NK-92 (cell line): ENCODE results near the gene FCHSD2.
"Not testable (repeated sequence)": the region's sequence is repeated elsewhere in the genome, so short reads cannot be mapped to it uniquely, and the experiment has no call there.

Source experiments
- DNase-seq: peaks from one replicate; lab custom pipeline; 2025; ENCODE audit not compliant: unreplicated experiment; lab: John Stamatoyannopoulos, UW

Gene FCHSD2

DNA sequence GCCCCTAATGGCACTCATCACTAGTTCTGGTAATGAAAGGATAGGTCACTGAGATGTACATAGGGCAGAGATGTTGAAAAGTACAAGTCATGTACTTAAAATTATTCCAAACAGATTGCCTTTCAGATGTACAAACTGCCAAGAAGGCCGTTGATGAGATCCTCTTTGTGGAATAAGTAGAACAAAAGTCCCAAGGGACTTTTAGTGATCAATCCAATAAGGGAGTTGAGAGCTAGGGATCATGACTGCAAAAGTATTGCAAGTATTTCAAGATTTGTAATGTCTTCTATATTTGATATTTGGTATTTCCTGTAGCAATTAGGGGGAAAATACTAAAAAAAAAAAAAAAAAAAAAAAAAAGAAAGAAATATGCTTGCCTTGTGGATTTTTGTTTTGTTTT, 245.7 kb downstream of the FCHSD2 start:
- no peak for DNase-seq

DNA sequence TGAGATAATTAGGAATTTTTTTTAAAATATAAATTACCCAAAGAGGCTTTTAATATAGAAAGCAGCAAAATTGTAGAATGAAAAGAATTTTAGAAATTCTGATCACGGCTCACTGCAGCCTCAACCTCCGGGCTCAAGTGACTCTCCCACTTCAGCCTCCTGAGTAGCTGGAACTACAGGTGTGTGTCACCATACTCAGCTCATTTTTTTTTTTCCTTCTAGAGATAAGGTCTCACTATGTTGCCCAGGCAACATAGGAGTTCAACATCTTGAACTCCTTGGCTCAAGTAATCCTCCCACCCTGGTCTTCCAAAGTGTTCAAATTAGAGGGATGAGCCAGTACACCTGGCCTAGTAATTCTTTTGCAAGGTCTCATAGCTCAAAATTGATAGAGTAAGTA, 251.2 kb downstream of the FCHSD2 start:
- DNase-seq, result no peak

DNA sequence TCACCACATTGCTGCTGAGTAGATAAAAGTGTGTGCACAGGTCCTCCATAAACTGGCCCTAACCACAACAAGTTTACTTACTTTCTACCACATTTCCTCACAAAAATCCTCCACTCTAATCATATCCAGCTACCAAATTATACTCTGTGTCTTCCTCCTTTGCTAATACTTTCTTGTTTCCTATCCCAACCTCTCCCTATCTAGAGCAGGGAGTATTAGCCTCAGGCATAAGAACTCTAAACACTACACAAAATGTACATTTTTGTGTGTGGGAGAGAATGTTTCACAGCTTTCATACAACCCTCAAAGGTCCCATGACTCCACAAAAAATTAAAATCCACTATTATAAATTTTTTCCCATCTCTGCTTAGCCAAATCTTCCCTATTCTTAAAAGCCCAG, 255.5 kb downstream of the FCHSD2 start:
- no peak for DNase-seq

DNA sequence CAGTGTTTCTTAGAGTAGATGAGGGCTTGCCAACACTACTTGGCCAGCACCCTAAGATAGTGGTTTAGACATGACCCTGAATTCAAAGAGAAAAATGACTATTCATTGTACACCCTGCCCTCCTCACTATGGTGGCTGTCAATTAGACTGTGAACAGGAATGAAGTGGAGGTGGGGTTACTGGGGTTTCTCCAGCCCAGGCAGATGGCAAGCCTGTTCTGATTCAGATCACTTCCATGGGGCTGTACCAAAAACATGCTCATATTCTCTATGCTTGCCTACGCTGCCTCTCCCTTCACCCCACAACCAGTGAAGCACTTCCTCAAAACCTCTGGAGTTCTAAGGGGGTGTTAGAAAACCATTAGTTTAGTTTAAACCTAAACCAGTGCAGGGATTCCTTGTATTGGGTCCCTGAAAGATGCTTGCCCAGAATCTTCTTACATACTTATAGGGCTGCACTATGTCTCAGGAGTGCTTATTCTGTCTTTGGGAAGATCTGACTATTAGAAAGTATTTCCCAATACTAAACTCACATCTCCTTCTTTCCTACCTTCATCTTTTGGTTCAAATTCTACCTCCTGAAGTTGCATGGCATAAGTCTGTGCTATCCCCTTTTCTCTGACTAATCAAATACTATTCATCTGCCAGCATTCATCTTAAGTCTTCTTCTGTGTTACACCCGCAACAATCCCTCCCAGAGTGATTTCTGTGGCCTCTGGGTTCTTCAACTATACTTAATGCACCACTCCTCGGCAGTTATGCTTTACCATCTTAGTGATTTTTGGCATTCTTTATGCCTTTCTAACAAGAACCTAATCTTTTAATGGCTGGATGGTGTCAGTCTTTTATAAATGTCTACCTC, 256.1 kb downstream of the FCHSD2 start:
- DNase-seq, result no peak

DNA sequence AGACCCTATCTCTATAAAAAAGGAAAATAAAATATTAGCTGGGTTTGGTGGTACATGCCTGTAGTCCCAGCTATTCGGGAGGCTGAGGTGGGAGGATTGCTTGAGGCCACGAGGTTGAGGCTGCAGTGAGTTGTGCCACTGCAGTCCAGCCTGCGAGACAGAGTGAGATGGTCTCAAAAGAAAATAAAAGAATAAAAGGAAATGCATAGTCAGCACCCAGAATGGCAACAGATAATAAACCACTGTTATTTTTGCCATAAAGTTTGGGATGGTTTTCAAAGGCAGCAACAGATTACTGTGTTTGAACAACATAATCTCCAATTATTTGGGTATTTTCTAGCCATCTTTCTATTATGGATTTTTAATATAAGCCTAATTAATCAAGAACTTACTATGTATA, 266.0 kb downstream of the FCHSD2 start:
- DNase-seq, result no peak

DNA sequence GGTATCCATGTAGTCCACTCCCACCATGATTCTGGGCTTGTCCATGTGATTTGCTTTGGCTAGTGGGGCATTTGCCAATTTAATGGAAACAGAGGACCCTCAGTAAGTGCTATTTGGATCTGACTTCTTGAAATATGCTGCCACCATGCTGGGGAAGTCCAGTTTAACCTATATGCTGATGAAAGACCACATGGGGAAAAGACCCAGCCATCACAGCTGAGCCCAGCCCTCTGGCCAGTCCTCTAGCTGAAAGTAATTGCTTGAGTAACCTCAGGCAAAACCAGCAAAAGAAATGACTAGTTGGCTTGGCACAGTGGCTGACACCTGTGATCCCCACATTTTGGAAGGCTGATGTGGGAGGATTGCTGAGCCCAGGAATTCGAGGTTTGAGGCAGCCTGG, 266.4 kb downstream of the FCHSD2 start:
- no peak for DNase-seq

DNA sequence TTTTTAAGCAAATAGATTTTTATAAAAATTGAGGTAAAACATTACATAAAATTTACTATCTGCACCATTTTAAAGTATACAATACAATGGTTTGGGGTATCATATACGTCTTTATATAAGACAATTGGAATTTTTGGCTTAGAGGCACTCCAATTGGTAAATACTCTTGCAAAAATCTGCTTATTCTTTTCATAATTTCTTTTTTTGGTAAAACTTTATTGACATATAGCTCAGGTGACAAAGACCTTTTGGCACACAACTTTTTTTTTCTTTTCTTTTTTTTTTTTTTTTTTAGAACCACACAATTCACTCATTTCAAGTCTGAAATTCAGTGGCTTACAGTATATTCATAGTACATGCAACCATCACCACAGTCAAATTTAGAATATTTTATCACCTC, 270.1 kb downstream of the FCHSD2 start:
- DNase-seq, result no peak

DNA sequence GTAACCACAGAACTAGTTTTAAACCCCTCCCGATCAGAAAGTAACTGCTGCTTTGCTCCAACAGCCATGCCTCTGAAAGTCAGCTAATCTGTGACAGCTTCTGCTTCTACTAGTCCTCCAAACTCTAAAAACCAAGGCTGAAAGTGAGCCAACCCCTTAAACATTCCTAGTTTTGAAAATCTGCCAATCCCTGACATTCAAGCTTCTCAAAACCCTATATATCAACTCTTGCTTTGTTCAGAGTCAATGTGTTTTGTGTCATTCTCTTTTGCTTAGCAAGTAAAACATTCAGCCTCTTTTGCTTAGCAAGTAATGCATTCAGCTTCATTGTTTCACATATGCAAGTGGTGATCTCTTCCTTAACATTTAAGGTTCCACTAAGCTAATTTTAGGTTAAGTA, 271.0 kb downstream of the FCHSD2 start:
- no peak for DNase-seq

DNA sequence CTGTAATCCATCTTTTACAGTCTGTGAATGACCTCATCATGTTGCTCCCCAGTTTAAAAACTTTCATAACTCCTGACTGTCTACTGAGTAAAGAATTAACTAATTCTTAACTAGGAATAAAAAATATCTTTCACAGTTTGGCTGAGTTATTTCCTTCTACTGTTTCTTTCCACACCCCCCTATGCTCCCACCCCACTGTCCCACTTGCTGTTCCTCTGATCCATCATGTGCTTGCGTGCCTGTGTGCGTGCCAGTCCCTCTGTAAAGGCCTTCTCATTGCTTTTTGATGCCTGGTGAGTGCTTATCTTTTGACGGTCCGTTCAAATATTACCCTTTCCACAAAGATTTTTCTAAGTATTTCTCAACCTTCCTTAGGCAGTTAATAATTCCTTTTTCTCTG, 272.3 kb downstream of the FCHSD2 start:
- DNase-seq, result no peak

DNA sequence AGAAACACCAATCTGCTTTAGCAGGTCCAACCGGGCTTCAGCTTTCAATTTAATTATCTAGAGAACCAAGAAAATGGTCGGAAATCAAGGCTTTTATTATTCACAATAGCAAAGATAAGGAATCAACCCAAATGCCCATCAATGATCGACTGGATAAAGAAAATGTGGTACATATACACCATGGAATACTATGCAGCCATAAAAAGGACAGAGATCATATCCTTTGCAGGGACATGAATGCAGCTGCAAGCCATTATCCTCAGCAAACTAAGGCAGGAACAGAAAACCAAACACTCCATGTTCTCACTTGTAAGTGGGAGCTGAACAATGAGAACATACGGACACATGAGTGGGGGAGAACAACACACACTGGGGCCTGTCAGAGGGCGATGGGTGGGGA, 274.1 kb downstream of the FCHSD2 start:
- no peak for DNase-seq

DNA sequence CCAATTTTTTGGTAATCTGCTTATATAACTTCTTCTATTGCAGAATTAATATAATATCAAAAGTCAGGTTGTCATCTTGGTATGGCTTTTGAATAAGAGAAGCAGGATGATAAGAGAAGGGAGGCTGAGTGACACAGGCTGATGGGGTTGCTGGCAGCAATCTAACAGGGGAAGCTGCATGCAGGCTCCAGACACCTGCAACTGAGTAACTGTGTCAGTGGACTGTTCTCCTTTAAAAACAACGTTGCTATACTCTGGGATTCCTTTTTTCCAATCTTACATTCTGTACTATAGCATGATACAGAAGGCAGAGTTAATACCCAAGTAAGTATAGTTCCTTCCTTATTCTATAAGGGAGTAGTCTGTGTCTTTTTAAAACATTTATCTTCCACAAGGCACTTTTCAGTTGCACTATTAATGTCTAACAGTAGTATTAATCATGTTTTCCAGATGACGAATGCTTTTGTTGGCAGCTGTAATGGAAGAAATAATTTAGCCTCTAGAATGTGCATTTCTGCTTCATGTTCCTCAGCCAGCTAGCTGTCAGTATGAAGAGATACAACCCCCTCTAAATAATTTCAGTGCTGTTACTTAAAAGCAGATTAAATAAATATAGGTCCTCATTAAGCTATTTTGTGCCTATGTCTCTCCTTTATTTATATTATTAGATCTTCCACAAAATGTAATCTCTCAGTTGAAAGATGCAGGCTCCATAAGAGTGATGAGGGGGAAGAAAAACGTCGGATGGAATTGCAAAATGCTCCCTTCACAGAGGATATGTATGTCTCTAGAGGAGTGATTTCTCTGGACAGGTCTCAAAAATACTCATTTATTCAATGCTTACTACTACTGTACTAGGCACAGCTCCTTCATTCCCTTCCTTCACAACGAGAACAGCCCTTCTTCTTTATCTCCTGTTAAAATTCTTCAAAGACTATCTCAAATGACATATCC, 277.1 kb downstream of the FCHSD2 start:
- no peak for DNase-seq

DNA sequence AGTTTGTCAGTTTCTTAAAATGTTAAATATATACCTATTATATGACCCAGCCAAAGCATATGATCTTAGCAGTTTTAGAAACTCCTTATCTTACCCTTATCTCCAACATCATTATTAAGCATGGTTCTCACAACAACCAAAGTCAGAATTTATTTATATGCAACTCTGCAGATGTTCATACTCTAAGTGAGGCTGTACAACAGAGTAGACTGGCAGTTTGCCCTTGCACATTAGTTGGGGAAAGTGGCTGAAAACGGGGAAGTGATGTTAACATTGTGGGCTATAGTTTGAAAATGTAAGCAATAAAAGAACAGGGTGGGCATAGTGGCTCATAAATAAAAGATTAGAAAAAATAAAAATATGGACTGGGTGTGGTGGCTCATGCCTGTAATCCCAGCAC, 278.2 kb downstream of the FCHSD2 start:
- no peak for DNase-seq

DNA sequence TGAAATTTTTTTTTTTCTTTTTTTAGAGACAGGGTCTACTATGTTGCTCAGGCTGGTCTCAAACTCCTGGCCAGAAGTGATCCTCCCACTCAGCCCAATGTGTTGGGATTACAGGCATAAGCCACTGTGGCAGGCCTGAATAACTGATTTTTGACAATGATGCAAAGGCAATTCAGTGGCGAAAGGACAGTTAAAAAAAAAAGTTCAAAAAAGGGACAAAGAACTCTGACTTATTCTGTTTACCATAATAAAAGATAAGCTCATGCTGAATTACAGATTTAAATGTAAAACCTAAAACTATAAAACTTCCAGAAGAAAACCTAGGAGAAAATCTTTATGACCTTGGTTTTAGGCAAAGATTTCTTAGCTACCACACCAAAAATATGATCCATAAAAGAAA, 279.0 kb downstream of the FCHSD2 start:
- no peak for DNase-seq

DNA sequence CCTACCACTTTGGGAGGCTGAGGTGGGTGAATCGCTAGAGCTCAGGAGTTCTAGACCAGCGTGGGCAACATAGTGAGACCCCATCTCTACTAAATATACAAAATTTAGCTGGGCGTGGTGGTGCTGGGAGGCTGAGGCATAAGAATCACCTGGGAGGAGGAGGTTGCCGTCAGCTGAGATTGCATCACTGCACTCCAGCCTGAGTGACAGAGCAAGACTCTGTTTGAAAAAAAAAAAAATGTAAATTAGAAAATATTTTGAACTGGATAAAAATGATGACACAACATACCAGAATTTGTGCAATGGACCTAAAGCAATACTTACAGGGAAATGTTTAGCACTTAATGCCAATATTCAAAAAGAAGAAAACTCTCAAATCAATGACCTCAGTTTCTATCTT, 281.5 kb downstream of the FCHSD2 start:
- DNase-seq, result no peak

DNA sequence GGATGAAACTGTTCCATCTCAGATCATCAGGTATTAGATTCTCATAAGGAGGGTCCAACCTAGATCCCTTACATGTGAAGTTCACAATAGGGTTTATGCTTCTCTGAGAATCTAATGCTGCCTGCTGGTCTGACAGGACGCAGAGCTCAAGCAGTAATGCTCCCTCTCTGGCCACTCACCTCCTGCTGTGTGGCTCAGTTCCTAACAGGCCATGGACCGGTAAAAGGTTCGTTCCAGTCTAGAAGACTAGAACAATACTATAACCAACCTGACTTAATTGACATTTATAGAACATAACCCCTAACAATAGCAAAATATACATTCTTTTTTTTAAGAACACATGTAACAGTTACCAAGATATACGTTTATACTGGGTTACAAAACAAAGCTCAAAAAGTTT, 282.1 kb downstream of the FCHSD2 start:
- DNase-seq, result no peak

DNA sequence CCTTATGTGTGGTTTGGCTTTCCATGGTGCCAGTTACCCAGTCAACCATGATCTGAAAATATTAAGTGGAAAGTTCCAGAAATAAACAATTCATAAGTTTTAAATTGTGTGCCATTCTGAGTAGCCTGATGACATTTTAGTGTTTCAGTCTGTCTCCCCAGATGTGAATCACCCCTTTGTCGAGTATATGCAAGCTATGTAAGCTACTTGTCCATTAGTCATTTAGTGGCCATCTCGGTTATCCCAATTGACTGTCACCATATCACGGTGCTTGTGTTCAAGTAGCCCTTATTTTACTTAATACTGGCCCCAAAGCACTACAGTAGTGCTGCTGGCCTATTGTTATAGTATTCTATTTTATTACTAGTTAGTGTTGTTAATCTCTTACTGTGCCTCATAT, 283.0 kb downstream of the FCHSD2 start:
- no peak for DNase-seq

DNA sequence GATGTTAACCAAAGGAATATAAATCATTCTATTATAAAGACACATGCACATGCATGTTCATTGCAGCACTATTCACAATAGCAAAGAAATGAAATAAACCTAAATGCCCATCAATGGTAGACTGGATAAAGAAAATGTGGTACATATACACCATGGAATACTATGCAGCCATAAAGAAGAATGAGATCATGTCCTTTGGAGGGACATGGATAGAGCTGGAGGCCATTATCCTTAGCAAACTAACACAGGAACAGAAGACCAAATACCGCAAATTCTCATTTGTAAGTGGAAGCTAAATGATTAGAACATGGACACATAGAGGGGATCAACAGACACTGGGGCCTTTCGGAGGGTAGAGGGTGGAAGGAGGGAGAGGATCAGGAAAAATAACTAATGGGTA, 283.9 kb downstream of the FCHSD2 start:
- DNase-seq, result not testable (repeated sequence)

DNA sequence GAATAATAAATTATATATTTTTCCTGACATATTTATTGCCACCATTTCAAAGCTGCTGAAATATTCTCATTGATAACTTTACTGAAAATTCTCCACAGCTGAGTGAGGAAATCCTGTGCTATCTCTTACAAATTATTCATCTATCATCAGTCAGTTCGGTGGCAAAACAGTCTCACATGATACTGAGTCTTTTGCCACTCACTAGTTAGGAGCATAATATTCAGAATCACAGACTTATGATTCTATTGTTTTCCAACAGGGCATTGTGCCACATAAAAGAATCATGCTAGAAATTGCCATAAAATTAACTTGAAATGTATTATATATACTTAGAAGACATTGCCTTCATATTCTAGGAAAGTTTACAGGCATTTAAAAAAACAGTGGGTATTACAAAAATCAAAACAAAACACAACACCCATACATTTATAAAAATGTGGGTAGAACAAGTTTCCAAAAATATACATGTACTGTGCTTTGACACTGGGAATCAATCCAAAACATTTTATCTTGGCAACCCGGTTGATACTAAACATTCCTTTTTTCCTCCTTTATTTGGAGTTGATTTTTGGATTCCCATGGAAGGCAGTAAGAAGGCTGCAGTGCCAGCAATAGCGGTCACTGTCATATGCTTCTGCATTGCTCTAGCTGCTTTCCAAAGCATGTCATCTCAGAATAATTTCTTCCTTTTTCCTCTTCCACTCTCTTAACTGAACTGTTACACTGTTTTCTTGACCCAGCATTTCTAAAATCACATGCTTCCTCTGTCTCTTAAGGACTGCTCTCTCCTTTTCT, 285.4 kb downstream of the FCHSD2 start:
- no peak for DNase-seq

DNA sequence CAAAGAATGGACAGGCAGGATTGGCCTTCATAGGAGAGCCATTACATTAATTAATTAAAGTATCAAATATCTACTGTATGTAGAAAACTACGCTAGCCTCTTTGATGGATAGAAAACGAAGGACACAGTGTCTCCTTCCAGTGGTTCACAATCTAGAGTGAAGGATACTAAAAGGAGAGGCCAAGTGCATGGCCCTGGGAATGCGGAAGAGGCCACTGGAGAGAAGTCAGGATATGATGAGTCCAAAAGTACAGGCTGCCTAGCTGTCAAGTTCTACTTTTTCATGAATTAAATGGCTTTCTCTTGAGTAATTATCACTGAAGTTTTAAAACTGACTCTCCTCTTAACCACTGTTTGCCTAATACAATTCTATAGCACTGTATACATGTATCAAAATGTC, 286.1 kb downstream of the FCHSD2 start:
- no peak for DNase-seq

DNA sequence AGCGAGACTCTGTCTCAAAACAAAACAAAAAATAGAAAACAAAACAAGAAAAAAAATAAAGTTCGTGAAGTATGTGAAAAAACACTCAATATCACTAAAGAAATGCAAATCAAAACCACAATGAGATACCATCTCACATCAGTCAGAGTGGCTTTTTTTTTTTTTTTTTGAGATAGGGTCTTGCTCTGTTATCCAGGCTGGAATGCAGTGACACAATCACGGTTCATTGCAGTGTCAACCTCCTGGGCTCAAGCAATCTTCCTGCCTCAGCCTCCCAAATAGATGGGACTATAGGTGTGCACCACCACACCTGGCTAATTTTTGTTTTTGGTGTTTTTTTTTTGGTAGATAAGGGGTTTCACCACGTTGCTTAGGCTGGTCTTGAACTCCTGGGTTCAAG, 290.4 kb downstream of the FCHSD2 start:
- no peak for DNase-seq

DNA sequence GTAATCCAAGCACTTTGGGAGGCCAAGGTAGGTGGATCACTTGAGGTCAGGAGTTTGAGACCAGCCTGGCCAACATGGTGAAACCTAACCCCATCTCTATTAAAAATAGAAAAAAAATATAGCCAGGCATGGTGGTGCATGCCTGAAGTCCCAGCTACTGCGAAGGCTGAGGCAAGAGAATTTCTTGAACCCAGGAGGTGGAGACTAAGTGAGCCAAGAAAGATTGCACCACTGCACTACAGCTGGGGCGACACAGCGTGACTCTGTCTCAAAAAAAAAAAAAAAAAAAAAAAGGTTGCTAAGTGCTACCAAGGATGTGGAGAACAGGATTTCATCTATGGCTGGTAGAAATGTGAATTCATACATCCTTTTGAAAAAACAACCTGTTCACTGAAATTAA, 291.3 kb downstream of the FCHSD2 start:
- DNase-seq, result no peak
